Ishikawa (cell line): ENCODE results near the gene POU2F1.

ENCODE experiments used
- CEBPB ChIP-seq: IDR thresholded peaks from 2 replicates; pipeline ENCODE4 v1.6.1; 2012
- CREB1 ChIP-seq: IDR thresholded peaks from 2 replicates; pipeline ENCODE4 v1.6.1; 2012; ENCODE audit warnings: low read depth
- EGR1 ChIP-seq: IDR thresholded peaks from 2 replicates; pipeline ENCODE4 v1.6.1; 2012
- RAD21 ChIP-seq: IDR thresholded peaks from 2 replicates; pipeline ENCODE4 v1.6.1; 2012; ENCODE audit warnings: low read depth
- REST ChIP-seq: IDR thresholded peaks from 2 replicates; pipeline ENCODE4 v1.6.1; 2012; ENCODE audit warnings: low read depth, mild to moderate bottlenecking
- TAF1 ChIP-seq: IDR thresholded peaks from 2 replicates; pipeline ENCODE4 v1.6.1; 2012; ENCODE audit warnings: low read depth, mild to moderate bottlenecking
- TEAD4 ChIP-seq: IDR thresholded peaks from 2 replicates; pipeline ENCODE4 v1.6.1; 2012

- no peak for TF ChIP-seq CEBPB
- no peak for TF ChIP-seq CREB1
- no peak for TF ChIP-seq RAD21
- TF ChIP-seq TAF1, result no peak
- TF ChIP-seq REST, result no peak
- no peak for TF ChIP-seq EGR1
- TF ChIP-seq TEAD4, result no peak
These were observed 76.8 kb downstream of the POU2F1 start for GRCh38 chr1:167297222-167298214.
